Subcutaneous abdominal adipose tissue (tissue), 5 donors: ENCODE data around the gene CBR3.
"Not testable (repeated sequence)": the region's sequence is repeated elsewhere in the genome, so short reads cannot be mapped to it uniquely, and the experiment has no call there.

Source experiments
- H3K27ac ChIP-seq: one replicate; pipeline ENCODE4 v1.7.0; 2013; ENCODE audit warnings: low read depth, mild to moderate bottlenecking, inconsistent platforms, low read length, moderate library complexity
- H3K27me3 ChIP-seq, 5 donors: one replicate each; pipeline ENCODE4 v1.7.0; 2013; ENCODE audit warnings: low read length in 5 of 5, inconsistent platforms in 1 of 5; ENCODE audit not compliant: control insufficient read depth in 5 of 5, insufficient read depth in 4 of 5
- H3K36me3 ChIP-seq, 5 donors: one replicate each; pipeline ENCODE4 v1.7.0; 2013; ENCODE audit warnings: low read length in 5 of 5; ENCODE audit not compliant: control insufficient read depth in 5 of 5, insufficient read depth in 5 of 5
- H3K4me1 ChIP-seq, 5 donors: one replicate each; pipeline ENCODE4 v1.7.0; 2013; ENCODE audit warnings: low read length in 5 of 5, mild to moderate bottlenecking in 3 of 5, moderate library complexity in 1 of 5; ENCODE audit not compliant: control insufficient read depth in 5 of 5, insufficient read depth in 5 of 5
- H3K4me3 ChIP-seq, 5 donors: one replicate each; pipeline ENCODE4 v1.7.0; 2013; ENCODE audit warnings: low read length in 5 of 5, low read depth in 1 of 5
- H3K9ac ChIP-seq, 5 donors: one replicate each; pipeline ENCODE4 v1.7.0; 2013; ENCODE audit warnings: low read length in 5 of 5, mild to moderate bottlenecking in 4 of 5, moderate library complexity in 3 of 5
- H3K9me3 ChIP-seq, 5 donors: one replicate each; pipeline ENCODE4 v1.7.0; 2013; ENCODE audit warnings: low read length in 5 of 5; ENCODE audit not compliant: control insufficient read depth in 5 of 5
- donor health status: healthy.
- donor health status: healthy.
- donor health status: healthy.
- donor health status: healthy.
- donor health status: healthy.

The CBR3 gene

GRCh38 chr21:36130414-36130762 is 4.5 kb upstream of the CBR3 start:
- not testable (repeated sequence) for H3K27ac ChIP-seq, H3K9me3 ChIP-seq, H3K36me3 ChIP-seq, H3K27me3 ChIP-seq, H3K9ac ChIP-seq
- H3K4me3 ChIP-seq: peak overlapping the region in 2 of 5 donors; percentile 27 to 29
- H3K4me1 ChIP-seq: peaks cover 3 to 32% (median 25%) of the 10 kb centered on the region in 5 donors

- not testable (repeated sequence) for H3K27ac ChIP-seq, H3K9me3 ChIP-seq, H3K4me3 ChIP-seq, H3K27me3 ChIP-seq, H3K9ac ChIP-seq, H3K36me3 ChIP-seq
- H3K4me1 ChIP-seq: peaks cover 3 to 36% (median 24%) of the 10 kb centered on the region in 5 donors
Measured at GRCh38 chr21:36130839-36131238, 4.0 kb upstream of the CBR3 start.

GRCh38 chr21:36132696-36133095 is 2.2 kb upstream of the CBR3 start:
- Histone ChIP-seq H3K27ac (no peak overlapping the region), H3K9me3 (no peaks in the 10 kb centered on the region), H3K27me3 (no peaks in the 10 kb centered on the region), H3K4me1 (peaks cover 0 to 42% (median 32%) of the 10 kb centered on the region in 5 donors), H3K36me3 (peaks cover 0 to under 1% (median 0%) of the 10 kb centered on the region in 5 donors), H3K4me3 (no peak overlapping the region), H3K9ac (no peak overlapping the region)

GRCh38 chr21:36135391-36136102 is 668 bp downstream of the CBR3 start:
- H3K27ac ChIP-seq: peak overlapping the region; percentile 90
- peaks cover 0 to 33% (median 28%) of the 10 kb centered on the region in 5 donors for H3K4me1 ChIP-seq
- H3K9ac ChIP-seq: peak overlapping the region; percentile 28 to 85 (median 71)
- H3K4me3 ChIP-seq: peak overlapping the region; percentile 80 to 90 (median 84)
- no peaks in the 10 kb centered on the region for H3K27me3 ChIP-seq
- no peaks in the 10 kb centered on the region for H3K9me3 ChIP-seq
- peaks cover 0 to 18% (median 3%) of the 10 kb centered on the region in 5 donors for H3K36me3 ChIP-seq

- H3K27ac ChIP-seq, H3K4me3 ChIP-seq, H3K9me3 ChIP-seq, H3K9ac ChIP-seq, H3K27me3 ChIP-seq: not testable (repeated sequence)
- Histone ChIP-seq H3K4me1 (peaks cover 0 to 22% (median 18%) of the 10 kb centered on the region in 5 donors), H3K36me3 (peaks cover 0 to 27% (median 4%) of the 10 kb centered on the region in 5 donors)
Measured at GRCh38 chr21:36139791-36140190, 4.9 kb downstream of the CBR3 start.

- Histone ChIP-seq H3K36me3 (peaks cover 4 to 32% (median 7%) of the 10 kb centered on the region in 5 donors), H3K4me3 (no peak overlapping the region), H3K4me1 (peaks cover 0 to 8% (median 6%) of the 10 kb centered on the region in 5 donors), H3K27ac (no peak overlapping the region), H3K27me3 (no peaks in the 10 kb centered on the region), H3K9me3 (no peaks in the 10 kb centered on the region), H3K9ac (no peak overlapping the region)
Measured at GRCh38 chr21:36141513-36141925, 6.6 kb downstream of the CBR3 start.

GRCh38 chr21:36144233-36144632 is 9.4 kb downstream of the CBR3 start:
- H3K27ac ChIP-seq: not testable (repeated sequence)

GRCh38 chr21:36145259-36145658 is 10.4 kb downstream of the CBR3 start:
- no peak overlapping the region for H3K27ac ChIP-seq
- H3K4me3 ChIP-seq: no peak overlapping the region
- peaks cover 0 to 10% (median 9%) of the 10 kb centered on the region in 5 donors for H3K4me1 ChIP-seq
- H3K9me3 ChIP-seq: no peaks in the 10 kb centered on the region
- H3K9ac ChIP-seq: no peak overlapping the region
- H3K27me3 ChIP-seq: no peaks in the 10 kb centered on the region
- H3K36me3 ChIP-seq: peaks cover 4 to 17% (median 6%) of the 10 kb centered on the region in 5 donors

More at GRCh38 chr21:36144233-36144632, 9.4 kb downstream of the CBR3 start:
- H3K27me3 ChIP-seq, H3K4me3 ChIP-seq, H3K9me3 ChIP-seq, H3K9ac ChIP-seq, H3K4me1 ChIP-seq: not testable (repeated sequence)
- H3K36me3 ChIP-seq: peaks cover 4 to 22% (median 6%) of the 10 kb centered on the region in 5 donors

GRCh38 chr21:36147911-36148310 is 13.0 kb downstream of the CBR3 start:
- Histone ChIP-seq H3K27me3 (no peaks in the 10 kb centered on the region), H3K4me3 (no peak overlapping the region), H3K4me1 (peaks cover 0 to 16% (median 14%) of the 10 kb centered on the region in 5 donors), H3K9me3 (no peaks in the 10 kb centered on the region), H3K27ac (no peak overlapping the region), H3K36me3 (peaks cover 0 to 12% (median 5%) of the 10 kb centered on the region in 5 donors), H3K9ac (no peak overlapping the region)

GRCh38 chr21:36148886-36149285 is 14.0 kb downstream of the CBR3 start:
- Histone ChIP-seq H3K27ac (no peak overlapping the region), H3K4me3 (no peak overlapping the region), H3K9me3 (no peaks in the 10 kb centered on the region), H3K27me3 (no peaks in the 10 kb centered on the region), H3K36me3 (peaks cover 0 to 12% (median 5%) of the 10 kb centered on the region in 5 donors), H3K4me1 (peaks cover 0 to 16% (median 14%) of the 10 kb centered on the region in 5 donors), H3K9ac (no peak overlapping the region)
